GM21529 (cell line): ENCODE results near the gene NFX1.
"Not testable (repeated sequence)": the region's sequence is repeated elsewhere in the genome, so short reads cannot be mapped to it uniquely, and the experiment has no call there.

Source experiments
- ATAC-seq: cut with Tn5 transposase; IDR thresholded peaks from one replicate; pipeline ENCODE4 v1.9.1; 2021; ENCODE audit not compliant: unreplicated experiment

NFX1 gene

GRCh38 chr9:33385979-33386640 lies 95.8 kb downstream of the NFX1 start:
- not testable (repeated sequence) for ATAC-seq

GRCh38 chr9:33386641-33386996 lies 96.3 kb downstream of the NFX1 start:
- ATAC-seq = not testable (repeated sequence)

GRCh38 chr9:33386998-33387397 lies 96.7 kb downstream of the NFX1 start:
- not testable (repeated sequence) for ATAC-seq

GRCh38 chr9:33388110-33388994 lies 98.0 kb downstream of the NFX1 start:
- ATAC-seq = no peak

DNA sequence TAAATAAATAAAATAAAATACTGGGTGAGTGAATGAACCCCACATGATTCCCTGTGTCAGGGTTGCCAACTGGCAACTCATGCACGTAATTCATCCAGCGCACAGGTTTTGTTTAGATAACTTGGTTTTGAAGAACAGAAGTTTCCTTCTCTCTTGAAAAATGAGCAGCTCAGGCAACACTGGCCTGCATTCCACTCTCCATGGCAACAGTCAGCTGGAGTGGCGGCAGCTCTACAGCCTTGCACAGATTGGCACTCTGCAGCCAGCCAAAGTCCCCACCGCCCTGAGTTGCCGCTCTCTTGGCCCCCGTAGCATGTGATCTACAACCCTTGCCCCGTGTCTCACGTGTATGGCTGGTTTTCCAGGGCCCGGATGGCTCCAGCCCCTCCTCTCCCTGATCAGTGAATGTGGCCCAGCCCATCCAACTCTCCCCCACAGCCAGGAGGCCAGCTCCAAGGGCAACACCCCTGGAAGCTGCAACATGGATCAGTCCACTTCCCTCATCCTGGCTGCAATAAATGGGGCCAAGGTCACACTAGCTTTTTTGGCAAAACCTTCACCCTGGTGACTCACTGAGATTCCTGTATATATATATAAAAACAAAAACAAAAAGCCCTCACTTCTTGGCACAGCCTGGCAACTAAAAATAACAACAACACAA lies 100.9 kb downstream of the NFX1 start:
- ATAC-seq = not testable (repeated sequence)

DNA sequence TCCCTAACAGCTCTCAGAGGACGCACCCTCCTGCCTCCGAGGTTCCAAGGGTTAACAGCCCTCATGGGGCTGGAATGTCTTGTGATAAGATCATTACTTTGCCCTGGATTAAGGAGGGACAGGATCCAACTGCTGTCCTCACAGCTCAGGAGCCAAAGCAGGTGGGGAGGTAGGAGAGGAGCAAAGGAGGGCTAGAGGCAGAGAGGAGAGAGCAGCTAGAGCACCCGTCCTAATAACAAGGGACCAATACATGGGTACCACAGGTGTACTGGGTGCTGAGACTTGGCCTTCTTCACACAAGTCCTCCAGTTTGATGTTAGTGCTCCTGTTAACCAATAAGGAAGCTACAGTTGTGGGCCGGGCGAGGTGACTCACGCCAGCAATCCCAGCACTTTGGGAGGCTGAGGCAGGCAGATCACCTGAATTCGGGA lies 102.3 kb downstream of the NFX1 start:
- ATAC-seq = not testable (repeated sequence)

DNA sequence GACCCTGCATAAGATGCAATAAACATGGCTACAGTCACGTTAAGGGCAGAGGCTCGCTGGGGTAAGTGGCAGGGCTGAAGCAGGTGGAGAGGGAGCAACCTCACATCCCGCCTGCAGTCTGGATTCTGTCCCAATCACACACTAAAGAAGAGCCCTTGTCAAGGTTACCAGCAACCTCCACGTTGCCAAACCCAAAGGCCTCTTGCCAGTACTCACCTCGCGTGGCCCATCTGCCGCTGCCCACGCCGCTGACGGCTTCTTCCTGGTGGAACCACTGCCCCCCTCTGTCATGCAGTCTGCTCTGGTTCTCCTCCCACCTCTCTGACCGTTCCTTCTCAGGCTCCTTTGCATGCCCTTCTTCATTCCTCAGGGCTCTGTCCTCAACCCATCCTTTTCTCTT lies 103.3 kb downstream of the NFX1 start:
- no peak for ATAC-seq

DNA sequence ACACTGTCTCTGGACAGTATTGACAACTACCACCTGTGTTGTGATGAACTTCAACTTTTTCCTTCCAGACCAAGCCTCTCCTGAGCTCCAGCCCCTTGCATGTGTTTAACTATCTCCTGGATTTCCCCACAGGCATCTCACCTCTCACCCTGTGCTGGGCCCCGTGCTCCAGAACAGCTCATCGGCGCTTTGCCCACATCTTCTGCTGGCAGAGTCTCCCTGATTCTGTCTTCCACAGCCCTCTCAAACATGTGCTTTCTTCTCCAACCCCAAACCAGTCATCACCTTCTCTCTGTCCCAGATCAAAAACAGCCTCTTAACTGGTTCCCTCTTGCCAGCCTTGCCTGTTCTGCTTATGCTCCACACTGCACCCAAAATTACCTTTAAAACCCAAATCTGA lies 103.7 kb downstream of the NFX1 start:
- not testable (repeated sequence) for ATAC-seq

GRCh38 chr9:33395159-33395879 lies 105.0 kb downstream of the NFX1 start:
- not testable (repeated sequence) for ATAC-seq

- ATAC-seq = not testable (repeated sequence)
Measured at GRCh38 chr9:33397801-33398200, 107.5 kb downstream of the NFX1 start.

- ATAC-seq = not testable (repeated sequence)
Measured at GRCh38 chr9:33399047-33399446, 108.7 kb downstream of the NFX1 start.

GRCh38 chr9:33401809-33402208 lies 111.5 kb downstream of the NFX1 start:
- not testable (repeated sequence) for ATAC-seq

- ATAC-seq = not testable (repeated sequence)
Measured at GRCh38 chr9:33402371-33402770, 112.1 kb downstream of the NFX1 start, which contains the start of gene AQP7. AQP7 (minus strand) TSS chr9:33402568; CDS start chr9:33401262, 1,306 bp downstream.

DNA sequence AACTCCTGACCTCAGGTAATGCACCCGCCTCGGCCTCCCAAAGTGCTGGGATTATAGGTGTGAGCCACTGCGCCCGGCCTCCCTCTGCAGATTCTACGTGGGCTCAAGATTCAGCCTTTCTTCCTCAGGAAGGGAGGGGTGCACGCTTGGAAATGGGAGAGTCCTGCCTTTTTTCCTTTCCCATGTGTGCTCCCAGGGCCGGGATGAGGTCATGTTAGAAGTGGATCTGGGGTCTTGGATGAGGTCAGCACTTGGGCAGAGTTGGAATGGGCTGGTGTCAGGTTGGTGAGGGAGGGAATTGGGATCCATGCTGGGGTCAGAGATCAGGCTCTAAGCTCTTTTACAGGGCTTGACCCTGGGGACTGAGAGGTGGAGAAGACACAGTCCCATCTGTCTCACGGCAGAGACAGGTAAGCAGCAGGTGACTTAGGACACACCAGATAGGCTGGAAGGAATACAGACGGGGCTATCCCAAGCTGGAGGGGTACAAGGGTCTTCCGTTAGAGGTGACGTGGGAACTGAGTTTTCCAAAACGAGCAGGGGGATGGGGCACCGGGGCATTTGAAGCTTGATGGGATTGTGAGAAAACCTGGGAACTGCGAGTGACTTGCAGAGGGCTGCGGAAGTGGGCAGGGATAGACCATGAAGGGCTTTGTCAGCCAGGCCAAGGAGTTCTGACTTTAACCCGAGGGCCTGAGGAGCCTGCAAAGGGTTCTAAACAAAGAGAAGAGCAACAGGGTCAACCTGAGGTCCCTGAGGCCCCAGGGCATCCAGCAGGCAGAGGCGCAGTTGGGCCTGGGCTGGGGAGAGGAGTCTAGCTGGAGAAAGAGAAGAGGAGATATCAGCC lies 113.8 kb downstream of the NFX1 start:
- ATAC-seq = no peak

DNA sequence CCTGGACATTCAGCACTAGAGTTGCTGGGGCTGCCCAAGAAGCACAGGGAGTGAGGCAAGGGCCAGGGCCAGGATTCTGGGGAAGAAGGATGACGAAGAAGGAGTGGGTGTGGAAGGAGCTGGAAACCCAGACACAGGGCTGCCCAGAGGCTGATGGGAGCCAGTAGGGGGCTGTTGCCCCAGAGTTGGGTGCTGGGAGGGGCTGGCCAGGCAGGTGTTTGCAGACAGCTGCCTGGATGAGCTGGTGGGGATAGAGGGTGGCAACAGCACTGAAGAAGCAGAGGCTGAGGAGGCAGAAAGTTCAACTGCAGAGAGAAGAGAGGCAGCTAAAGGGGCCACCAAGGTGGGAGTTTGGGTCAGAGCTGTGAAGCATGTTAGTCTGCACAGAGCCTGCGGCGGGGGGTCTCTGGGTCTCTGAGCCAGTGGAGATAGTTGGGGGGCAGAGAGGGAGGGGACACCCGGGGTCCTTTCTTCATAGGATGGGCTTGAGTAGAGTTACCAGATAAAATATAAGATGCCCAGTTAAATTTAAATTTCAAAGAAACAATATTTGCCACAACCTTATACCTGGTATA lies 114.6 kb downstream of the NFX1 start:
- ATAC-seq = no peak

- no peak for ATAC-seq
Measured at GRCh38 chr9:33407061-33407460, 116.7 kb downstream of the NFX1 start.

DNA sequence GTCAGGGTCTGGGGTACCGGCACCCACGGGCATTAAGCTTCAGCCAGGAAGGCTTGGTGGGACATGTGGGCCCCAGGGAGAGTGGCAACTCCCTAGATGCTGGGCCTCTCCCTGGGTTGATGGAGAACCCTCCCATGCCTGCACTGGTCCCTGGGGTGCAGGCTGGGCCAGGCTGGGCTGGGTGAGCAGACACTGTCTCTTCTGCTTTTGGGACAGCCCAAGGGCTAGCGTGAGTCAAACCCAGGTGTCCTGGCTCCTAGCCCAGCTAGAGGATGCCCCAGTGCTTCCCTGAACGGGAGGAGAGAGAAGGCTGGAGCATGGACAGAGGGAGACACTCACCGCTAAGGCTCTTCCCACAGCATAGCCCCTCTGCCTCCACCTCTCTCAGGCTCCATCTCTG lies 117.8 kb downstream of the NFX1 start:
- no peak for ATAC-seq

DNA sequence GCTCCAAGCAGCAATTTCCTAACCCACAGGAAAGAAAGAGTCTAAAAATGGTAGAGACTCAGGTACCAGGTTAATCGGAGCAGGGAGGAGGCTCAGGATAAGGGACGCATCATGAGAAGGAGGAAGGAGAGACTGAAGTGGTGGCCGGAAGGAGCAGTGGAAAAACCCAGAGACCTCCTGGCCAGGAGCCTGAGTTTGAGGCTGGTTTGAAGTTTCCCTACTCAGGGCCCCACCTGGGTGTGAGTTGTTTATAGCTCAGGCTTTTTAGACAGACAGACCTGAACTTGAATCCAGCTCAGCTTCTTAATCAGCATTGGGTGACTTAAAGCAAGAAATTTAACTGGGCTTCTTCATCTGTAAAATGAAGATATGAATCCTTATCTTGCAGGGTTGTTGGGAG lies 124.0 kb downstream of the NFX1 start:
- no peak for ATAC-seq

GRCh38 chr9:33414889-33415500 lies 124.7 kb downstream of the NFX1 start:
- ATAC-seq = no peak
